Eye (tissue), 1 donor: ENCODE results near the gene LILRB2.
"Not testable (repeated sequence)": the region's sequence is repeated elsewhere in the genome, so short reads cannot be mapped to it uniquely, and the experiment has no call there.

Source experiments
- DNase-seq: peaks from one replicate; pipeline ENCODE4 v3.0.0-alpha.2; 2015

Gene LILRB2

DNA sequence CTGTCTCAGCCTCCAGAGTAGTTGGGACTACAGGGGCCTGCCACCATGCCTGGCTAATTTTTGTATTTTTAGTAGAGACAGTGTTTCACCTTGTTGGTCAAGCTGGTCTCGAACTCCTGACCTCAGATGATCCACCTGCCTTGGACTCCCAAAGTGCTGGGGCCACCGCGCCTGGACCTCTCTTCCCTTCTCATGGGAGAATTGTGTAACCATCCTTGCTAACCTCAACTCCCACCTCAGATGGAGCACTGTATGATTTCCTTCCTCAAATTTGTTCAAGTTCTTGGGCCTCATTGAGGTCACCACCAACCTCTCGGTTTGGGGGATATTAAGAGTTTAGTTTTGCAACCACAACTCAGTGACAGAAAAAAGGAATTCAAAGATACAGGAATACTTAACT, 21.3 kb upstream of the LILRB2 start:
- no peak for DNase-seq

DNA sequence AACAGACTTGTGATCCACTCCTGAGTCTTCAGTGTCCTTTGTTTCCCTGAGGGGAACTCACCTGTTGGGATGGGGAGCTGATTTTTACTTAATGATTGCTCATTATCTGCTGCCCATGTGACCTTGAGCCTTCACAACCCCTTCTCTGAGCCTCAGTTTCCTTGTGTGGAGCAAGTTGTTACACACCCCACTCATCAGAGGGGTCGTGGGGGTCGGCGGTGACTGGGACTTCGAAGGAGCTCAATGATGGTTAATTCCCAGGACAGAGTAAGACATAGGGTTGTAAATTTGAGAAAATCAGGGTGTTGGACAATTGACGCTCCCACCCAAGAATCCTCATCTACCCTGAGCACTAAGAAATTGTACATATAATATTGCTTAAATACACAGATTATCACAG, 18.6 kb upstream of the LILRB2 start:
- no peak for DNase-seq

DNA sequence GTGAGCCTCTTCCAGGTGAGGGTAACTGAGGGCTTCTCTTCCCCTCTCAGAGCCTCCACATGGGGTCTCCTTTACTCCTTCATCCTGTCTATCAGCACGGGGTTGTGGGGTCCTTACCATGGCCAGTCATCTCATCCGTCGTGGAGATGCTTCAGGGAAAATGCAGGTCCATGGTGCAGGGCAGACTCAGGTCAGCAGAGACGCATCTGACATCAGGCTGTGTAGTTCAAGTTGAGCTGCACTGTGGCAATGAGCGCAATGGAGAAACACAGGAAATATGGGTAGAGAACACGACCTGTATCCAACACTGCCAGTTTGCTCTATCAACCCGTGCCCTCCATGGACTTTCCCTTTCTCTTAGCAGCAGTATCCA, 18.2 kb upstream of the LILRB2 start:
- no peak for DNase-seq

DNA sequence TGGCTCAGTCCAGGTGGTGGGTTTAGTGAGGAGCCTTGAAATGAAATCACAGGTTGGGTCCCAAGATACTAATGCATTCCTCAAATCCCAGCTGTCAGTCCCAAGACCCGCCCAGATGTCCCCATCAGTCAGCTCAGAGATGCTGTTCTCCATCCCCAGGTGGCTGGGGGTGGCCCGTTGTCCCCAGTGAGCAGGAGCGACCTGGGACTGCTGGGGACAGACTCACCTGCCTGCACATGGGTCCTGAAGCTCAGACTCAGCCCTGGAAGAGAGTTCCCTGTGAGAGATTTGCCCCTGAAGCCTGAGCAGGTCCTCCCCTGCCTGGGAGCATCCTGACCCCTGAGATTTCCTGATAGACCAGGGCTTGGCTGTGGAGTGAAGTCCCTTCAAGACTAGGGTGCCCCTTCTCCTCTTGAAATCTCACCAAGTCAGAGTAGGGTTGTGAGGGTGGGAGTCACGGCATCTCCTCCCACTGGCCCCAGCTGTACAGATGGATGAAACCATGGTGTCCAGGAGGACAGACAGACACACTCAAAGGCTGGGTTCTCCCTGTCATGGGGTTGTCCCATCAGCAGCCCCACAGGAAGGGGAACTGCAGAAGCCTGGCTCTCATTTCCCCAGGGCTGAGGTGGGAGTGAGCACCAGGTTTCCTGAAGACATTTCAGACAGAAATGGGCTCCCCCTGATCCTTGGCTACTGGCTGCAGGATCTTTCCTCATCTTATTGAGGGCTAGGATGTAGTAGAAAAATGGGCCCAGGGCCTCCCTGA, 17.6 kb upstream of the LILRB2 start:
- DNase-seq = no peak

DNA sequence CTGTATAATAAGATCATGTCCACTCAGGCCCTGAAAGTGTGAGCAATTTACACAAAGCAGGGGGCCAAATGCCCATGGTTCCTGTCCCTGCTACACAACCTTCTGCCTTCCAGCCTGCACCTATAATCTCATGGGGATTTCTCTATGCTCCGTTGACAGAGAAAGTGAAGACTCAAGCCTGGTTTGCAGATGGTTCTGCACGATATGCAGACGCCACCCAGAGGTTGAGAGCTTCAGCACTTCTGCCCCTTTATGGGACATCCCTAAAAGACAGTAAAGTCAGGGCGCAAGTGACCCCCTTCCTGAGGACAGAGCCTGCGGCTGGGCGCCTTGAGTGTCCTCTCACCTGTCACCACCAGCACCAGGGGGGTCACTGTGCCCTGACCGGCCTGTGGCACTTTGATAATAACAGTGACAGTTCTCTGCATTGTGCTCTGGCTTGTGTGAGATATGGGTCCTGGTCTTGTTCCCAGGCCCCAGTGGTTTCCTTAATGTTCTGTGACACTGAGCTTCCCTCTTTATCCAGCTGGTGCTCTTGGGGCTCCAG, 16.9 kb upstream of the LILRB2 start:
- no peak for DNase-seq

DNA sequence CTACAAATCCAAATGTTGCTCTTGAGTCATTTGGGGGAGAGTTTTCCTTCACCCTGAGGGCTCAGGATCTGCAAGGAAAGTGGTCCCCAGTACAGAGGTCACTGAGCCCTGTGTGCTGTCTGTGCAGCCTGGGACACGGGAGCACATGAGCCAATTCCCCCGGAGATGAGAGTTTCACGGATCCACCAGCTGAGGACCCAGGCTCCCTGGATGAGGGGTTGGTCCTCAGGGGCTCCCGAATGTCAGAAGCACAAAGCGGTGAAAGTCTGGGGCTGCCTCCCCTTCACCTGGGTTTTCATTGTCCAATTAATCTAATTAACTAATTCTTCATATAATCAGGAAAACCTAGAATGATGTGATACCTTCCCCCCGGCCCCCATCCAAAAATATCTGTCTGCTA, 13.6 kb upstream of the LILRB2 start:
- DNase-seq = no peak

DNA sequence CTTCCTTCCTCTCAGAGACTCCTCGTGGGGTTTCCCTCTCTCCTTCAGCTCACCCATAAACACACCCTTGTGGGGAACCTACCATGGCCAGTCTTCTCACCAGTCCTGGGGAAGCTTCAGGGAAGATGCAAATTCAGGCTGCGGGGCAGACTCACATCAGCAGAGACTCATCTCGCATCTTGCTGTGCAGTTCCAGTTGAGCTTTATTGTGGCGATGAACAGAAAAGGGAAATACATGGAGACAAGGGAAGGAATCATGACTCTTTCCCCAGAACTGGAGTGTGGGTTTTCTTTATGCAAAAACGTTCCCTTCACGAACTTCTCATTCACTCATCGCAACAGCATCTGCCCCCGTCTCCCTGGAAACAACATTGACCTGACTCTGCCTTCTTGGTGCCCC, 8.2 kb upstream of the LILRB2 start:
- DNase-seq = not testable (repeated sequence)

DNA sequence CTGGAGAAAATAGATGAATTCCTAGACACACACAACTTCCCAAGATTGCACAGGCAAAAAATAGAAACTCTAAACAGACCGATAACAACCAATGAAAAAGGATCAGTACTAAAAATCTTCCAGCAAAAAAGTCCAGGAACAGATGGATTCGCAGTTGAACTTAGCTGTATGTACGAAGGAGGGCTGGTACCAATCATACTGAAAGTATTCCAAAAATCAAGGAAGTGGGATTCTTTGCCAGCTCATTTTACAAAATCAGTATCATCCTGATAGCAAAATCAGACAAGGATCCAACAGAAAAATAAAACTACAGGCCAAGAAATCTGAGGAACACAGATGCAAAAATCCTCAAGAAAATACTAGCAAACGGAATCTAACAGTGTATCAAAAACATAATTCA, 6.5 kb upstream of the LILRB2 start:
- peak; percentile 1 for DNase-seq

DNA sequence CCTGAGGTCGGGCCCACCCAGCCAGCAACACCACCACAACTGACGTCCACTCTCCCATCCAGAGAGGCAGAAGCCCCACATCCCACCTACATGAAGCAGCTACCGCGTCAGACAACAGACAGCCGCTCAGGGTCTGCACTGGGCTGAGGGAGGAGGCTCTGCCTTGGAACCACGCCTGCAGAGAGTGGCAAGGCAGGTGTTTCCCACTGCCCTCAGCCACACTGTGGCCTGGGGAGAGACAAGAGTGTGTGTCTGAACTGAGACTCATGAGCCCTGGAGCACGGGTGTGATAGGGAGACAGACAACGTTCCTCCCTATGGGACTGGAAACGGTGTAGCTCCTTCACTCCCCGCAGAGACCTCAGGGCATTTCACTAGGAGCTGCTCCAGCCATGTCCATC, 5.4 kb upstream of the LILRB2 start:
- DNase-seq = not testable (repeated sequence)

DNA sequence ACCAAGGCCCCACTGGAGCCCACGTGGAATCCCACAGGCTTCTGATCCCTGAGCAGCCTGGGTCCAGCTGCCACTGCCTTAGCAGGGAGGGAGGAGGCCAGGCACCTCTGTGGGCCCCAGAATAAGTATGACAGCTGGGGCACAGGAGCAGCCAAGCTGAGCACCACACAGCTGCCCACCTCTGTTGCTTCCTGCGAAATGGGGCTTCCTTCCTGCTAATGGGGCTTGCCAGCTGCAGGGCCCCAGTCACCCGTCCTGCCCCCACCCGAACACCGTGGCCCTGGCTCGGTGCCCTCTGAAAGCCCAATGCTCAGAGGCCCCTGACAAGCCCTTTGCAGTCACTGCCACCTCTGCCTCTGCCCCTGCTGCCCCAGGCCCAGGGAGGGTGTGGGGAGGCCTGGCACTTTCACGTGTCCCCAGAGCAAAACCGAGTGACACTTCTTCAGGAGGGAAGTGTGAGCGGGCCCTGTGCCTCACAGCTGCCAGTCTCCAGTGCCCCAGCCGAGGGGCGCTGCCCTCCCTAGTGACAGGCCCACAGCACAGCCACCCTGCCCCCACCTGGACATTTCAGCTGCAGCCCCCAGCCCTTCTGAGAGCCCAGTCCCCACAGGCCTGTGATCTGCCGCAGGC, 4.6 kb upstream of the LILRB2 start:
- not testable (repeated sequence) for DNase-seq

DNA sequence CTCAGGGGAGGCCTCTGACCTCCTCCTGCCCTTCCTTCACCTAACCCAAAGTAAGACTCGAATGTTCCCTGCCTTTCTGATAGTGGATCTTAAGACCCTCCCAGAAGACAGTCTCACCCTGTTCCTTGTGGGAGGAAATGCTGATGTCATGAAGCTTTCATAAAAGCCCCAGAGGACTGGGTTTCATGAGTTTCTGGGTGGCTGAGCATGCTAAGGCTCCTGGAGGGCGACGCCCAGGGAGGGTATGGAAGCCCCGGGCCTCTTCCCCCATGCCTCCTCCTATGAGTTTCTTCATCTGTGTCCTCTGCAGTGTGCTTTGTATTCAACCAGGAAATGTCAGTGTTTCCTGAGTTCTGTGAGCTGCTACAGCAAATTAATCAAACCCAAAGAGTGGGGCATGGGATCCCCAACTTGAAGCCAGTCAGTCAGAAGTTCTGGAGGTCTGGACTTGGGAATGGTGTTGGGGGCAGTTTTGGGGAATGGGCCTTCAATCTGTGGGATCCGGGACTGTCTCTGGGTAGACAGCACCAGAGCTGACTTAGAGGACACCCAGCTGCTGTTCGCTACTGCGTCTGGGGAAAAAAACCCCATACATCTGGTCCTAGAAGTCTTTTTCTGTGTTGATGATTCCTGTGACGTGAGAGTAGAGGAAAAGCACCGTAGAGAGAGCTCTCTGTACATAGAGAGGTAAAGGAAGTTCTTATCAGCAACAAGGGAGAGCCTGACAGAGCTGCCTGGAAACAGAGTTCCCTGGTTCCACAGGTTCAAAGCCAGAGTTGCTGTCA, 2.0 kb upstream of the LILRB2 start:
- DNase-seq = no peak

DNA sequence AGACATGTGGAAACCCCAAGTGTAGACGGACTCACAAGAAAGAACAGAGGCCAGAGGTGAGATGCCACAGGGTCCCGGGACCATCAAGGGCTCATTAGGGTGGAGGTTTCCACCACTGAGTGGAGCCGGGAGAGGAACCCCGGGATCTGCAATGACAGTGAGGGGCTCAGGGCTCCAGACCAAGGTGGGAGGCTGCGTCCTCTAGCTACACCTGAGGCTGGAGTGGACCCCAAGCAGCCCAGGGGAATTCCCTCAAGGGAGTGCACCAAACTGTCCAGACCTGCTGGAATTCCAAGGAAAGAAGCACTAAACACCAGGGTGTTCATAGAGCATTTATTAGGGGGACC, 792 bp upstream of the LILRB2 start:
- not testable (repeated sequence) for DNase-seq

DNA sequence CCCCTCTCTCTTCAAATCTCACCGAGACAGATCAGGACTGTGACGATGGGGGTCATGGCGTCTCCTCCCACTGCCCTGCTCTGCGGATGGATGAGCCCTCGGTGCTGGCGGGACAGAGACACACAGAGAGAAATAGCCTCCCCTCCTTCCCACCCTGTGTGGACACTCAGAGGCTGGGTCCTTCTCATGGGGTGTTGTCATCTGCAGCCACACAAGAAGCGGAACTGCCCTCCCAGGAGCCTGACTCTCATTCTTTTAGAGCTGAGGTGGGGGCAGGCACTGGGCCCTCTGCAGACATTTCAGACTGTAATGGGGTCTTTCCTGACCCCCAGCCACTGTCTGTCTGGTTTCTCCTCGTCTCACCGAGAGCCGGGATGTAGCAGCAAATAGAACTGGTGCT, 469 bp downstream of the LILRB2 start:
- DNase-seq = not testable (repeated sequence)

DNA sequence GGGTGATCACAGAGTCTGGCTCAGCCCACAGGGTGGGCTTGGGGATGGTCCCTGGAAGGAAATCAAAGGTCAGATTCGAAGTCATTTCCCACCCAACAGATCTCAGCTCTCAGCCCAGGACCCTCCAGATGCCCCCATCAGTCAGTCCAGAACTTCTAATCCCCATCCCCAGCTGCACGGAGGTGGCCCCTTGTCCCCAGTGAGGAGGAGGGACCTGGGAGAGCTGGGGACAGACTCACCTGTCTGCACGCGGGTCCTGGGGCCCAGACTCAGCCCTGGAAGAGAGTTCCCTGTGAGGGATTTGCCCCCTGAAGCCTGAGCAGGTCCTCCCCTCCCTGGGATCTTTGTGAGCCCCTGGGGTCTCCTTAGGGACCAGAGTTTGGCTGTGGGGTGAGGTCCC, 885 bp downstream of the LILRB2 start:
- not testable (repeated sequence) for DNase-seq

DNA sequence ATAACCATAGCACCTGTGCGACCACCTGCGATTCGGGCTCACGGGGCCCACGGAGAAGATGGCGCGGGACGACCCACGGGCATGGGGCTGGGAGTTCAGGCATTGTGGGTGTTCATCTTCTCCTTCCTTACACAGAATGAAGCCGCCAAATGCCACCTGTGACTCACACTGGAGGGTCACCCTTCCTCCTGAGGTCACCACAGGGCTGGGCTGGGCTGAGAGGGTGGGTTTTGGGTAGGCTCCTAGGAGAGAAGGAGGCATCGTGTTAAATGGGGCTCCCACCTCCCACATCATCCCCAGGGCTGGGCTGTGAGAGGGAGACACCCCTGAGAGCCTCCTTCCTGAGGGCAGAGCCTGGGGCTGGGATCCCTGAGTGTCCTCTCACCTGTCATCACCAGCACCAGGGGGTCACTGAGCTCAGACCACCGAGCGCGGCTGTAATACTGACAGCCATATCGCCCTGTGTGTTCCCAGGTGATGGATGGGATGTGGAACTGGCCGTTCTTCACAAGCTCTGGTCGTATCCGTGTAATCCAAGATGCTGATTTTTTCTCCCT, 1.4 kb downstream of the LILRB2 start:
- DNase-seq = no peak

DNA sequence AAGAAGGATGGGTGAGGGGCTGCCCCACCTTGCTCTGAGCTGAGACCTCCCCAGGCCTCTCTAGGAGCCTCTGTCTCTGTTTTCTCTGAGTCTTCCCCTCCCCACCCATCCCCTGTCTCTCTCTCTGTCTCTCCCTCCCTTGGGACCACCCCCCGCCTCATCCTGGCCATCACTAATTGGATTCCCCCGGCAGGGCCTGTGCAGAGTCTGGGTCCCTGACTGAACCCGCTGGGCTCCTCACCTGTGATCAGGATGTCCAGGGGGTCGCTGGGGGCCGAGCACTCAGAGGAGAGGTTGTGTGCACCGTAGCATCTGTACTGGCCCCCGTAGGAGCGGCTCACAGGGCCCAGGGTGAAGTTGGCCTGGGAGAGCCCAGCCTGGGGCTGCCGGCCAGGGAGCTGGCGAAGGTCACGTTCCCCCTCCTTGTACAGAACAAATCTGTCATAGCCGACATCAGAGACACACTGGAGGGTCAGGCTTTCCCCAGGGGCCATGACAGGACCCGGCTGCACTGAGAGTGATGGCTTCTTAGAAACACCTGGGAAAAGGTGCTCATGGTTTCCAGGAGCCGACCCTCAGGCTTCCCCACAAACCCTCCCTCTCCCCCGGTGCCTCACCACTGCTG, 2.2 kb downstream of the LILRB2 start:
- not testable (repeated sequence) for DNase-seq

DNA sequence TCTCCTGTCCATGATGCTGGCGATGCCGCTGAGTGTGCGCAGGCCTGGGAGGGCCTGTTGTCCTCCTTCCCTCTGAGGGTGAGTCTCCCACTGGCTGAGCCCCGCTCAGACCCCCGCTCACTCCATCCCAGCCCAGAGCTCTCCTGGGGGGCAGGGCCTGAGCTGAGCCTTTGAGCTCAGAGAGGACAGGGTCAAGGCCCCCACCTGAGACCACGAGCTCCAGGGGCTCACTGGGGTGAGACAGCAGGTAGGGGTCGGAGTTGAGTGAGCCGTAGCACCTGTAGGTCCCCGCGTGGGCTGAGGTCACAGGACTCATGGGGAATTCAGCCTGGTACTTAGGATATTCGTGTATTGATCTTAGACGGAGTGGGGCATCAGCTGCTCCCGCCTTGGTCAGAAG, 2.9 kb downstream of the LILRB2 start:
- not testable (repeated sequence) for DNase-seq

DNA sequence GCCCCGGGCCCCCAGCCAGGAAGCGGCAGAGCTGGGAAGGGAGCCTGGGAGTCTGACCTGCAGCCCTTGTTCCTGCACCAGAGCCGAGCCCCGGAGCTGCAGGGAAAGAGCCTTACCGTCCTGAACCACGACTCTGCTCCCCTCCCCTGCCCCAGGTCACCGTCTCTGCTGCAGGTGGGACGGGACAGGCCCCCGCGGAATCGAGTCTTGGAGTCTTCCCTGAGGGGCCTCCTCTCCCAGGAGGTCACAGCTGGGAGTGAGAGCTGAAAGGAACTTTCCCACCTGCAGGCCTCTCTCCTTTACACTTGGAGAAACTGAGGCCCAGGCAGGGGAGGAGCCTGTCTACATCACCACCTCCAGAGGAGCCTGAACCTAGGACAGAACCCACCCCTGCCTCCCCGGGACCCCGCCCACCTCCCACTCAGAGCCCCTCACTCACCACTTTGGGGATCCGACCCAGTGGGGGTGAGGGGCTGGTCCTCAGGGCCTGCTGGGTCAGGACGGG, 3.7 kb downstream of the LILRB2 start:
- DNase-seq = not testable (repeated sequence)

DNA sequence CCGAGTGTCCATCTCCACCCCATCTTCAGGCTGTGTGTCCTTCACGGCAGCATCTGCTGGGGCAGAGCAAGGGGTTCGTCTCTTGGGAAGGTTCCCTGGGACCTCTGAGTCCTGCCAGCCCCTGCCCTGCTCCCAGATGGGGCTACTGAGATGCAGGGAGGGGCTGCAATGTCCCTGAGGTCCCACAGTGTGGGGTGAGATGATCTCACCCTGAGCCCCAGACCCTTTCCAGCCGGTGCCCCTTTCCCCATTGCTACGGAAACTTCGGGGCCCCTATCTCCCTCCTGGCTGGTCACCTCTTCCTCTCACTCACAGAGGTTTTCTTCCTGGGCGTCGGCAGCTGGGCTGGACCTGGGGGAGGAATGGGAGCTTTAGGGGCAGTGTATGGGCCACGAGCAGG, 5.0 kb downstream of the LILRB2 start:
- DNase-seq = no peak

DNA sequence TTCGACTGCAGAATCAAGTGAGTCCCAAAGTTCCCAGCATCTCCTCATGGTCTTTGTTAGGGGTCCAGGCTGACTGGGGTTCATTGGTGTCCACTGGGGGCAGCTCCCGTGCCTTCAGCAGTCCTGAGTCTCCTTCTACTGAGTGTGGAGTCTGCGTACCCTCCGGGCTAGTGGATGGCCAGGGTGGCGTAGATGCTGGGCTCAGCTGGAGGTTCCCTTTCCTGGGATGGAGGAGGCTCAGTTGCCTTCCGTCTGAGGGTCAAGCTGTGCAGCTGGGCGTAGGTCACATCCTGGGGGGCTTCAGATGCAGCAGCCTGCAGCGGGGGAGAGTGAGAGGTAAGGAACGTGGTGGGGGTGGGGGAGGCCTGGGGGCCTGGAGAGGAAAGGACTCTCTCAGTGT, 6.4 kb downstream of the LILRB2 start:
- not testable (repeated sequence) for DNase-seq

DNA sequence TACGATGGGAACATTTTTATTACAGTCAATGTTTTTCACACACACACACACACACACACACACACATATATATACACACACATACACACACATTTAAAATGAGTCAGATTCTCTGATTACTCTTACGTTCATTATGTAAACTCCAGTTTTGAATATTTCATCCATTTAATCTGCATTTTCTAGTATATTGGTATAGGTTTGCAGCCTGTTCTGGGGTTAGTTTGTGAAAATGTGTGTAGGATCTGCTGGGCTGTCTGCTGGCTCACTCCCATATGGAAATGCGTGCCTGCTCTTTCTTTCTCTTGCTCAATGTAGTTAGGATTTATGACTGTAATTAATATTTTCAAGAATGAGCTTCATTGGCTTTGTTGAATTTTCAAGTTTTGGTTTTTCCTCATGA, 7.1 kb downstream of the LILRB2 start:
- DNase-seq = no peak

DNA sequence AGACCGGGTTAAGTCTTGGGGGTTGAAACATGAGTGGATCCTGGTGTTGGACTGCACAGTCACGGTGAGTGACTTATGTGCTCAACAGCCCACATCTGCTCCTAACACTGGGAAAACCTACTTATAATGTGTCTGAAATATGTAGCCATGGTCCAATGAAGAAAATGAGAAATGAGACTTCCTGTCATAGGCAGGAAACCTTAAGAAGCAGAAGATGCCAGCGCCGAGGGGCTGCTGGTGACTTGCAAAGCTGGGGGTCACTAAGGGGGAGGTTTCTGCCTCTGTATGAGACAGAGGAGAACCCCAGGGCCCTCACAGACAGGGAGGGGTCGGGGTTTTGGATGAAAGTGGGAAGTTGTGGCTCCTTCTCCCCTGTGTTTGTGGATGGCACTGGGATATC, 8.7 kb downstream of the LILRB2 start:
- DNase-seq = not testable (repeated sequence)

DNA sequence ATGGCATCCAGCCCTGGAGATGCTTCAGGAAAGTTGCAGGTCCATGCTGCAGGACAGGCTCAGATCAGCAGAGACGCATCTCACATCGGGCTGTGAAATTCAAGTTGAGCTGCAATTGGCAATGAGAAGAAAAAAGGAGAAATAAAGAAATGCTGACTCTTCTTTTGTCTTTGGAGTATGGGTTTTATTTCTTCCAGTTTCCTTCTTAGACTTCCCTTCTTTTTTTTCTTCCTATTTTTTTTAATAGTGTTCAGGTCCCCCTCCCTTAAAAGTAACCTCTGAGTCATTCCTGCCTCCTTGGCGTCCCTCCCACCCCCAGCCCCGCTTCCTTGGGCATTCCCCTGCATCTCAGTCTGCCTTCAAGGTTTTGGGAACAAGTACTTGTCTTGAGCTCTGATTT, 9.3 kb downstream of the LILRB2 start:
- DNase-seq = not testable (repeated sequence)
